A673 (cell line): ENCODE measurements around the gene TXNDC12. TPM values are rescaled to one million over a fixed set of nuclear protein-coding genes. Genes with fewer than 3 reads are reported as not detected.

ENCODE experiments used
- Bru-seq: library from RNA; stranded (reverse); fragments of 400-500 nt; gene quantifications from one replicate; lab custom pipeline; 2021; lab: Mats Ljungman, UMichigan
- BruChase-seq, 2 experiments: library from RNA; stranded (reverse); fragments of 400-500 nt; gene quantifications; one replicate each; lab custom pipeline; 2021; lab: Mats Ljungman, UMichigan
- BruUV-seq: library from RNA; stranded (reverse); fragments of 400-500 nt; replicated peaks from 2 replicates; lab custom pipeline; 2021; lab: Mats Ljungman, UMichigan
- CTCF ChIA-PET: fragments of 300-600 bp; sonication (Branson Sonifier 250); formaldehyde crosslinking; loops from one replicate; lab custom pipeline; 2022; ENCODE audit warnings: antibody characterized with exemption; lab: Charles Lee
- POLR2A ChIA-PET: fragments of 300-600 bp; sonication (Branson Sonifier 250); formaldehyde crosslinking; loops from one replicate; lab custom pipeline; 2022; ENCODE audit warnings: antibody characterized with exemption; ENCODE audit not compliant: low non-redundant PET; lab: Charles Lee
- DNase-seq: peaks from one replicate; pipeline ENCODE4 v3.0.0-alpha.2; 2015; ENCODE audit warnings: low spot score
- H3K27ac ChIP-seq: fragments of 200-600 bp; sonication (generic); 2 replicates; pipeline ENCODE4 v1.5.1; 2016; ENCODE audit warnings: mixed run types, low read depth, mild to moderate bottlenecking, mixed read lengths, antibody characterized with exemption, low read length; ENCODE audit not compliant: poor library complexity, severe bottlenecking
- H3K27me3 ChIP-seq: fragments of 200-600 bp; sonication (generic); replicated peaks from 2 replicates; pipeline ENCODE4 v1.6.1; 2017; ENCODE audit warnings: mixed run types, low read depth, mild to moderate bottlenecking, mixed read lengths, antibody characterized with exemption, low read length; ENCODE audit not compliant: insufficient read depth, poor library complexity
- H3K36me3 ChIP-seq: fragments of 200-600 bp; sonication (generic); 2 replicates; pipeline ENCODE4 v1.6.1; 2016; ENCODE audit warnings: mixed run types, mild to moderate bottlenecking, mixed read lengths, antibody characterized with exemption, low read length; ENCODE audit not compliant: insufficient read depth, poor library complexity, severe bottlenecking
- H3K4me1 ChIP-seq: fragments of 200-600 bp; sonication (generic); 2 replicates; pipeline ENCODE4 v1.6.1; 2017; ENCODE audit warnings: mixed run types, mild to moderate bottlenecking, mixed read lengths, antibody characterized with exemption, low read length; ENCODE audit not compliant: insufficient read depth, poor library complexity, severe bottlenecking
- H3K4me3 ChIP-seq: fragments of 200-600 bp; sonication (generic); 2 replicates; pipeline ENCODE4 v1.5.1; 2016; ENCODE audit warnings: low read depth, mixed run types, mild to moderate bottlenecking, mixed read lengths, low read length; ENCODE audit not compliant: poor library complexity, severe bottlenecking
- H3K9me3 ChIP-seq: fragments of 200-600 bp; sonication (generic); 2 replicates; pipeline ENCODE4 v1.6.1; 2016; ENCODE audit warnings: mixed run types, low read depth, mild to moderate bottlenecking, mixed read lengths, antibody characterized with exemption, low read length; ENCODE audit not compliant: poor library complexity, severe bottlenecking
- EZH2 ChIP-seq: fragments of 200-600 bp; sonication (generic); IDR thresholded peaks from 2 replicates; pipeline ENCODE4 v1.6.1; 2017; ENCODE audit warnings: borderline replicate concordance, low read depth, mild to moderate bottlenecking, mixed read lengths, antibody characterized with exemption, low read length; ENCODE audit not compliant: poor library complexity, severe bottlenecking
- intact Hi-C: fragments of 100-400 bp; cut with micrococcal nuclease; formaldehyde crosslinking; loops from one replicate; pipeline ENCODE4 v1.10.0; 2022; ENCODE audit not compliant: unreplicated experiment
- long read RNA-seq: library from polyadenylated mRNA; stranded (forward); transcript quantifications from one replicate; pipeline ENCODE4 v2.0.0, GENCODE V29; 2022
- total RNA-seq: library from RNA; stranded (reverse); gene quantifications from 2 replicates; pipeline ENCODE4 v1.2.3, GENCODE V29; 2021
- TF ChIP-seq, protein P1 (sequence below): fragments of 300-800, 200-600 bp; sonication (generic); conservative IDR thresholded peaks from 2 replicates; pipeline ENCODE4 v1.5.1; 2017; ENCODE audit warnings: low read depth, mild to moderate bottlenecking, antibody characterized with exemption, low read length, moderate library complexity, mixed read lengths

Gene TXNDC12
- 56.0 and 70.1 TPM in 2 replicates for total RNA-seq
- percentile 84 among the genes with signal in this experiment for Bru-seq, nascent RNA
- BruChase-seq, experiment 1, labeled RNA remaining after a 2-hour chase: percentile 83 among the genes with signal in this experiment
- BruChase-seq, experiment 2, labeled RNA remaining after a 6-hour chase: percentile 81 among the genes with signal in this experiment
- long read RNA-seq, transcript TXNDC12-201 (7 exons, 2,396 nt): major isoform, 212 of 221 reads
- long read RNA-seq, partial matches to known transcripts: 1 of 221 reads
- long read RNA-seq, other reads (novel, unspliced or antisense): 7 of 221 reads

DNA sequence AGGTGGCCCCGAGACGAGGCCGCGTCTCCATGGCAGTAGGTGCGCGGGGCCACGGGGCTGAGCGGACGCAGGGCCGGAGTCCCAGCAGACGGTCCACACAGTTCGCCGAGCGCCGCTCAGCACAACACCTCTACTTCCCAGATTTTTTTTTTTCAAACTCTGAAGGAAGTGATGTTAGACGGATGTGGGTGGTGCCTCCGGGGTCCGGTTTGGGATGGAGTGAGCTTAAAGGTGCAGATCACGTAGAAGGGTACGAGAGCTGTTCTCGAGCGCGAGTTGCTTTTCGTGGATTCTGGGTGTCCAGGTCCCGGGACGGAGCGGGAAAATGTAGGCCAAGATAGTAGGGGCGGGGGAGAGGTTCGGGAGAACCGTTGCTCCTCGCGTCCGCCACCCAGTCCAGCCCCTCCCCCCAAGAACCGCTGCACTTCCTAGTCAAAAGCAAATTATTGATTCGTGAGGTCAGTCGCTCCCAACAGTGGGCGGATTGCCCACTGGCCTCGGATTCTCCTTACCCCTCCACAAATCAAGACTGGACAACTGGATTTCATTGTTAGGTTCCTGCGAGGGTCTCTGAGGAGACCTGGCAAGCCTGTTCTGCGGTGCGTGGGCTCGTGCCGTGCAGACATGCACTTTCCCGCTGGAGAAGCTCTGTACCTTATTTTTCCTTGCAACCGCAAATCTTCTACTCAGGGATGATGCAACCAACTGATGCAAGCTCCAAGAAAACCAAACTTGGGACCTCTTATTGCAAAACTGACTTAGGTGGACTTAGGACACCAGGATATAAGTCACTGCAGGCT lies at the start of gene TXNDC12:
TSS of gene TXNDC12 (minus strand) at position 126 of the 800 bp plus-strand sequence. CDS start at position 31, 95 bp downstream.
- H3K36me3 ChIP-seq: peaks cover 7% of the 10 kb centered on the region
- TF ChIP-seq, protein P1, sequence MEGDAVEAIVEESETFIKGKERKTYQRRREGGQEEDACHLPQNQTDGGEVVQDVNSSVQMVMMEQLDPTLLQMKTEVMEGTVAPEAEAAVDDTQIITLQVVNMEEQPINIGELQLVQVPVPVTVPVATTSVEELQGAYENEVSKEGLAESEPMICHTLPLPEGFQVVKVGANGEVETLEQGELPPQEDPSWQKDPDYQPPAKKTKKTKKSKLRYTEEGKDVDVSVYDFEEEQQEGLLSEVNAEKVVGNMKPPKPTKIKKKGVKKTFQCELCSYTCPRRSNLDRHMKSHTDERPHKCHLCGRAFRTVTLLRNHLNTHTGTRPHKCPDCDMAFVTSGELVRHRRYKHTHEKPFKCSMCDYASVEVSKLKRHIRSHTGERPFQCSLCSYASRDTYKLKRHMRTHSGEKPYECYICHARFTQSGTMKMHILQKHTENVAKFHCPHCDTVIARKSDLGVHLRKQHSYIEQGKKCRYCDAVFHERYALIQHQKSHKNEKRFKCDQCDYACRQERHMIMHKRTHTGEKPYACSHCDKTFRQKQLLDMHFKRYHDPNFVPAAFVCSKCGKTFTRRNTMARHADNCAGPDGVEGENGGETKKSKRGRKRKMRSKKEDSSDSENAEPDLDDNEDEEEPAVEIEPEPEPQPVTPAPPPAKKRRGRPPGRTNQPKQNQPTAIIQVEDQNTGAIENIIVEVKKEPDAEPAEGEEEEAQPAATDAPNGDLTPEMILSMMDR: no peak
- TF ChIP-seq EZH2: no peak
- ChIA-PET POLR2A (interaction anchor here (0.5 to 1.0 kb wide), 6 partner anchors 25 to 641 kb away, joined by 3 to 10 read pairs (median 4); partner anchors contain the start of gene PRPF38A), CTCF (interaction anchor here (0.8 to 1.3 kb wide), 2 partner anchors 158 to 313 kb away, joined by 3 read pairs; no protein-coding TSS in a partner anchor)
- no peaks in the 10 kb centered on the region for H3K9me3 ChIP-seq
- no TSS peak for BruUV-seq
- H3K4me1 ChIP-seq: peaks cover 30% of the 10 kb centered on the region
- H3K27ac ChIP-seq: peak within 1 kb of the TSS; percentile 92
- no peaks in the 10 kb centered on the region for H3K27me3 ChIP-seq
- peak within 1 kb of the TSS; percentile 80 for H3K4me3 ChIP-seq
- DNase-seq: peak; percentile 93
- intact Hi-C loops: no loop called here

DNA sequence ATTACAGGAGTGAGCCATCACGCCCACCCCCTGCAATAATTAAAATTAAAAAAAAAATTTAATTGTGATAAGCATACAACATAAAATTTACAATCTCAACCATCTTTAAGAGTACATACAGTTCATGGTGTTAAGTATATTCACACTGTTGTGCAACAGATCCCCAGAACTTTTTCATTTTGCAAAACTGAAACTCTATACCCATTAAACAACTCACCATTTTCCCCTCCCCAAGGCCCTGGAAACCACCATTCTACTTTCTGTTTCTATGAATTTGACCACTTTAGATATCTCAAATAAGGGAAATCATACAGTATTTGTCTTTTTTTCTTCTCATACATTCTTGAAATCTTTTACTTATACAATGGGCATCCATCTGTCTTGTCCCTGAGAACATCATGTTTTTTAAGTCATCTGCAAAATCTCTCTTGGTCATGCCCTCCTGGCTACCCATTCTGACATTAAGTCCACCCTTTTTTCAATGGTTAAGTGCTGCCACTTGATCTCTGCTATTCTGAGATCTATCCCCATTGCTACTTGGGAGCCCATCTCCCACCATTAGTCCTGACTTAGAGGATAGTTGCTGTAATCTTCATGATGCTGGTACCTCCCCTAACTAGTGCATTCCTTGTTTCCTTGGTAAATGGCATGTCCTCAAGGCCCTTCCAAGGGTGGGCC lies 47.5 kb upstream of the TXNDC12 start:
- DNase-seq: no peak
- CTCF ChIA-PET: no interaction called here
- no peak overlapping the region for H3K4me3 ChIP-seq
- no TSS peak for BruUV-seq
- no peak overlapping the region for H3K27ac ChIP-seq
- no peak for TF ChIP-seq EZH2
- TF ChIP-seq, protein P1: no peak
- intact Hi-C loops: no loop called here
- POLR2A ChIA-PET: no interaction called here
- H3K36me3 ChIP-seq: no peaks in the 10 kb centered on the region
- no peaks in the 10 kb centered on the region for H3K9me3 ChIP-seq
- H3K4me1 ChIP-seq: no peaks in the 10 kb centered on the region
- no peaks in the 10 kb centered on the region for H3K27me3 ChIP-seq

DNA sequence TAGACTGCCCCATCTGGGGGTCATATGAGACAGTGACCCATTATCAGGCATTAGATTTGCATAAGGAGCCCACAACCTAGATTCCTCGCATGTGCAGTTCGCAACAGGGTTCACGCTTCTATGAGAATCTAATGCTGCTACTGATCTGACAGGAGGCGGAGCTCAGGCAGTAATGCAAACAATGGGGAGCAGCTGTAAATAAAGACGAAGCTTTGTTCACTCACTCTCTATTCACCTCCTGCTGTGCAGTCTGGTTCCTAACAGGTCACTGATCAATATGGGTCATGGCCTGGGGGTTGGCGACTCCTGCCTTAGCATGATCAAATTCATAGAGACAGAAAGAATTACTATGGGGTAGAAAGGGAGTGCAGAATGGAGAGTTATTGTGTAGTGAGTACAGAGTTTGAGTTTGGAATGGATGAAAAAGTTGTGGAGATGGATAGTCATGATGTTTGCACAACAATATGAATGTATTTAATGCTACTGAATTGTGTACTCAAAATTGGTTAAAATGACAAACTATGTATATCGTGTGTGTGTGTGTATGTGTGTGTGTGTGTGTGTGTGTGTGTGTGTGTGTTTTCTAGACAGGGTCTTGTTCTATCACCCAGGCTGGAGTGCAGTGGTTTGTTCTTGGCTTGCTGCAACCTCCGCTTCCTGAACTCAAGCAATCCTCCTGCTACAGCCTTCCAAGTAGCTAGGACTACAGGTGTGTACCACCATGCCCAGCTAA lies 43.3 kb upstream of the TXNDC12 start:
- Histone ChIP-seq H3K27ac (no peak overlapping the region), H3K4me3 (no peak overlapping the region), H3K27me3 (no peaks in the 10 kb centered on the region), H3K36me3 (no peaks in the 10 kb centered on the region), H3K4me1 (no peaks in the 10 kb centered on the region), H3K9me3 (no peaks in the 10 kb centered on the region)
- TF ChIP-seq, protein P1: no peak
- no peak for TF ChIP-seq EZH2
- no peak for DNase-seq
- POLR2A ChIA-PET: no interaction called here
- BruUV-seq: no TSS peak
- CTCF ChIA-PET: no interaction called here
- intact Hi-C loops: no loop called here
